Measurements from ENCODE around the gene SYT5.

Gene SYT5

GRCh38 chr19:55197528-55197927 lies 17.4 kb upstream of the SYT5 start:
- no peaks in the 10 kb centered on the region for H3K36me3 Mint-ChIP-seq (ENCODE audit: insufficient read depth)
- no peak for ATAC-seq (replicated peaks; ENCODE audit: extremely low read depth, poor library complexity, severe bottlenecking)
- peaks cover 55% of the 10 kb centered on the region for H3K27me3 Mint-ChIP-seq
- no peak overlapping the region for H3K4me3 Mint-ChIP-seq
- no peak overlapping the region for H3K27ac Mint-ChIP-seq (ENCODE audit: low read depth)
- no peak for DNase-seq (ENCODE audit: low spot score in 2 of 2)
- peaks cover 5% of the 10 kb centered on the region for H3K4me1 Mint-ChIP-seq
- H3K9me3 Mint-ChIP-seq = no peaks in the 10 kb centered on the region

- H3K27me3 Mint-ChIP-seq = peaks cover 53% of the 10 kb centered on the region
- no peaks in the 10 kb centered on the region for H3K36me3 Mint-ChIP-seq (ENCODE audit: insufficient read depth)
- no peak for ATAC-seq (replicated peaks; ENCODE audit: extremely low read depth, poor library complexity, severe bottlenecking)
- H3K9me3 Mint-ChIP-seq = no peaks in the 10 kb centered on the region
- H3K4me1 Mint-ChIP-seq = peaks cover 5% of the 10 kb centered on the region
- no peak for DNase-seq (ENCODE audit: low spot score in 2 of 2)
- no peak overlapping the region for H3K4me3 Mint-ChIP-seq
- H3K27ac Mint-ChIP-seq (ENCODE audit: low read depth) = no peak overlapping the region
These were observed 16.7 kb upstream of the SYT5 start for GRCh38 chr19:55196803-55197202.

DNA sequence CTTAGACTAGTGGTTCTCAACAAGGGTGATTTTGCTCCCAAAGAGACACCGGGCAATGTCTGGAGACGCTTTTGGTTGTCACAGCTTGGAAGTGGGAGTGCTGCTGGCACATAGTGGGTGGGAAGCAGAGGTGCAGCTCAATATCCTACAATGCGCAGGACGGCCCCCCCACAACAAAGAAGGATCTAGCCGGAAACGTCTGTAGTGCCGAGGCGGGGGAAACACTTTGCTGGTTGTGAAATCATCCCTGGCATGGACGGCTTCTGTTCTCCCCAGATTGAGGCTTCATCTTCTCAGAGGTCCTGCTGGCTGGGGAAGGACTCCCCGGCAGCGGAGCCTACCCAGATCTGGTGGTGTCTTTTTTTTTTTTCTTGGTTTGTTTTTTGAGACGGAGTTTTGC lies 13.4 kb upstream of the SYT5 start:
- ATAC-seq (replicated peaks; ENCODE audit: extremely low read depth, poor library complexity, severe bottlenecking) (no peak), DNase-seq (ENCODE audit: low spot score in 2 of 2) (no peak)
- Mint-ChIP-seq H3K36me3 (ENCODE audit: insufficient read depth) (no peaks in the 10 kb centered on the region), H3K4me3 (no peak overlapping the region), H3K27ac (ENCODE audit: low read depth) (no peak overlapping the region), H3K4me1 (peaks cover 10% of the 10 kb centered on the region), H3K9me3 (no peaks in the 10 kb centered on the region), H3K27me3 (peaks cover 44% of the 10 kb centered on the region)

- DNase-seq (ENCODE audit: low spot score in 2 of 2) = no peak
- H3K27me3 Mint-ChIP-seq = peaks cover 52% of the 10 kb centered on the region
- no peak overlapping the region for H3K4me3 Mint-ChIP-seq
These were observed 9.3 kb upstream of the SYT5 start for GRCh38 chr19:55189403-55189835.

GRCh38 chr19:55188625-55189024 lies 8.5 kb upstream of the SYT5 start:
- no peak overlapping the region for H3K27ac Mint-ChIP-seq (ENCODE audit: low read depth)
- peaks cover 10% of the 10 kb centered on the region for H3K4me1 Mint-ChIP-seq
- H3K36me3 Mint-ChIP-seq (ENCODE audit: insufficient read depth) = peaks cover 2% of the 10 kb centered on the region

More at GRCh38 chr19:55189403-55189835, 9.3 kb upstream of the SYT5 start:
- H3K36me3 Mint-ChIP-seq (ENCODE audit: insufficient read depth) = peaks cover 2% of the 10 kb centered on the region
- no peak for ATAC-seq (replicated peaks; ENCODE audit: extremely low read depth, poor library complexity, severe bottlenecking)
- no peaks in the 10 kb centered on the region for H3K9me3 Mint-ChIP-seq
- peaks cover 10% of the 10 kb centered on the region for H3K4me1 Mint-ChIP-seq
- H3K27ac Mint-ChIP-seq (ENCODE audit: low read depth) = no peak overlapping the region

DNA sequence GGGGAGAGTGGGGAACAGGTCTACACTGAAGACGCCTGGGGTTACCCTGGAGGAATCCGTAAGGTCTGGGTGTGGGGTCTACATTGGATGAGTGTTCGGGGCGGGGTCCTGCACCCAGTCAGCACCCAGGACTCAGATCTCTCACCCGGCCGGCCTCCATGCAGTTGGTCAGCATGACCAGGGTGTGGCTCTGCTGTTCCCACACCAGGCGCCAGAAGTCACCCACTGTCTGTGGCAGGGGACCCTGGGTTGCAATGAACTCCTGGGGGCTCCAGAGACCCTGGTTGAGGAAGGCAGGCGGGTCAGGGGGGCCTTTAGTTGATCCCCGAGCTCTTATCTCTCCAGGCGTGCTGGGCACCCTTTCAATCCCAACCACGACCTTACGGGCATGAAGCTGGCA lies 6.0 kb upstream of the SYT5 start:
- Mint-ChIP-seq H3K36me3 (ENCODE audit: insufficient read depth) (peaks cover 2% of the 10 kb centered on the region), H3K4me1 (peaks cover 10% of the 10 kb centered on the region), H3K9me3 (no peaks in the 10 kb centered on the region), H3K27ac (ENCODE audit: low read depth) (no peak overlapping the region), H3K27me3 (peaks cover 68% of the 10 kb centered on the region), H3K4me3 (no peak overlapping the region)
- no peak for ATAC-seq (replicated peaks; ENCODE audit: extremely low read depth, poor library complexity, severe bottlenecking)
- no peak for DNase-seq (ENCODE audit: low spot score in 2 of 2)

More at GRCh38 chr19:55188625-55189024, 8.5 kb upstream of the SYT5 start:
- no peak for DNase-seq (ENCODE audit: low spot score in 2 of 2)
- ATAC-seq (replicated peaks; ENCODE audit: extremely low read depth, poor library complexity, severe bottlenecking) = no peak
- H3K27me3 Mint-ChIP-seq = peaks cover 60% of the 10 kb centered on the region
- no peaks in the 10 kb centered on the region for H3K9me3 Mint-ChIP-seq
- no peak overlapping the region for H3K4me3 Mint-ChIP-seq

- peaks cover 22% of the 10 kb centered on the region for H3K4me1 Mint-ChIP-seq
- no peaks in the 10 kb centered on the region for H3K9me3 Mint-ChIP-seq
- ATAC-seq (replicated peaks; ENCODE audit: extremely low read depth, poor library complexity, severe bottlenecking) (no peak), DNase-seq (ENCODE audit: low spot score in 2 of 2) (no peak)
- peaks cover 92% of the 10 kb centered on the region for H3K27me3 Mint-ChIP-seq
- peaks cover 19% of the 10 kb centered on the region for H3K36me3 Mint-ChIP-seq (ENCODE audit: insufficient read depth)
- H3K4me3 Mint-ChIP-seq = no peak overlapping the region
- no peak overlapping the region for H3K27ac Mint-ChIP-seq (ENCODE audit: low read depth)
These were observed 1.7 kb upstream of the SYT5 start for GRCh38 chr19:55181740-55182139.

GRCh38 chr19:55178781-55179599 lies 1.1 kb downstream of the SYT5 start:
- peak; percentile 94 to 97 for DNase-seq (ENCODE audit: low spot score in 2 of 2)
- H3K4me3 Mint-ChIP-seq = peak overlapping the region; percentile 78
- peaks cover 23% of the 10 kb centered on the region for H3K4me1 Mint-ChIP-seq
- H3K36me3 Mint-ChIP-seq (ENCODE audit: insufficient read depth) = peaks cover 17% of the 10 kb centered on the region
- peaks cover 91% of the 10 kb centered on the region for H3K27me3 Mint-ChIP-seq
- ATAC-seq (replicated peaks; ENCODE audit: extremely low read depth, poor library complexity, severe bottlenecking) = peak; percentile 93
- peak overlapping the region; percentile 95 for H3K27ac Mint-ChIP-seq (ENCODE audit: low read depth)
- H3K9me3 Mint-ChIP-seq = no peaks in the 10 kb centered on the region

- Mint-ChIP-seq H3K4me3 (no peak overlapping the region), H3K27me3 (peaks cover 95% of the 10 kb centered on the region), H3K9me3 (no peaks in the 10 kb centered on the region), H3K4me1 (peaks cover 40% of the 10 kb centered on the region), H3K36me3 (ENCODE audit: insufficient read depth) (peaks cover 21% of the 10 kb centered on the region), H3K27ac (ENCODE audit: low read depth) (no peak overlapping the region)
- no peak for ATAC-seq (replicated peaks; ENCODE audit: extremely low read depth, poor library complexity, severe bottlenecking)
- no peak for DNase-seq (ENCODE audit: low spot score in 2 of 2)
These were observed 4.0 kb downstream of the SYT5 start for GRCh38 chr19:55176076-55176475.

- Mint-ChIP-seq H3K4me3 (no peak overlapping the region), H3K4me1 (peaks cover 40% of the 10 kb centered on the region), H3K27ac (ENCODE audit: low read depth) (no peak overlapping the region), H3K36me3 (ENCODE audit: insufficient read depth) (peaks cover 16% of the 10 kb centered on the region), H3K27me3 (peaks cover 95% of the 10 kb centered on the region), H3K9me3 (no peaks in the 10 kb centered on the region)
- no peak for DNase-seq (ENCODE audit: low spot score in 2 of 2)
- ATAC-seq (replicated peaks; ENCODE audit: extremely low read depth, poor library complexity, severe bottlenecking) = no peak
These were observed 4.8 kb downstream of the SYT5 start for GRCh38 chr19:55175117-55175867.

DNA sequence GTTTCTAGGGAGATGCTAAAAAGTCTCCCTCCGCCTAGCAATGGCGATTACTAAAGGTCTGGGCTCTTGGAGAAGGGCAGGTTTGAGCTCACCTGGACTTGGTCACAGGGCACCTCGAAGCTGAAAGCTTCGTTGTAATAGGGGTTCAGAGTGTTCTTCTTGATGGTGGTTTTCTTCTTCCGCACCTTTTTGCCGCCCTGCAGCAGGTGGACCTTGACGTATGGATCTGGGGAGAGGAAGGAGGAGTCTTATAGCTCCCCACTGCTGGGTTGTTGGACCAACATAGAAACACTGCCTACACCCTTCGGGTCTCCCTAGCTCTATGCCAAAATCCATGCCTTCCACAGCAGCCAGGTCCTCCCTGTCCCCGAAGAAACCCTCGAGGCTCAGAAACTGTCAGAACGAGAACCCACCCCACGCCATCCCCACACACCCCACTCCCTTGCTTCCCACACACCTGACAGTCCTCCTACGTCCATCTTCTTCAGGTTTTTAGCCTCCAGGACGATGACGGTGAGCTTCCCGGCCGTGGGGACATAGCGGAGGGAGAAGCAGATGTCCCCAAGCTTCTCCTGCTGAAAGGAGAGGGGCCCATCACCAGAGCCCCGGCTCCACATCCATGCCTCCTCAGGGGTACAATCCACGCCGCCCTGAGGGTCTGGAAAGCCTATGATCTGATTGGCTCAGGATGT lies 5.5 kb downstream of the SYT5 start:
- H3K4me1 Mint-ChIP-seq = peaks cover 34% of the 10 kb centered on the region
- no peak for ATAC-seq (replicated peaks; ENCODE audit: extremely low read depth, poor library complexity, severe bottlenecking)
- peaks cover 14% of the 10 kb centered on the region for H3K36me3 Mint-ChIP-seq (ENCODE audit: insufficient read depth)
- DNase-seq (ENCODE audit: low spot score in 2 of 2) = no peak
- peak overlapping the region; percentile 63 for H3K4me3 Mint-ChIP-seq
- no peaks in the 10 kb centered on the region for H3K9me3 Mint-ChIP-seq
- H3K27me3 Mint-ChIP-seq = peaks cover 95% of the 10 kb centered on the region
- no peak overlapping the region for H3K27ac Mint-ChIP-seq (ENCODE audit: low read depth)

- peaks cover 27% of the 10 kb centered on the region for H3K4me1 Mint-ChIP-seq
- peak overlapping the region; percentile 63 for H3K4me3 Mint-ChIP-seq
- H3K27ac Mint-ChIP-seq (ENCODE audit: low read depth) = no peak overlapping the region
- H3K36me3 Mint-ChIP-seq (ENCODE audit: insufficient read depth) = peaks cover 7% of the 10 kb centered on the region
- ATAC-seq (replicated peaks; ENCODE audit: extremely low read depth, poor library complexity, severe bottlenecking) (peak; percentile 35), DNase-seq (ENCODE audit: low spot score in 2 of 2) (no peak)
- H3K27me3 Mint-ChIP-seq = peaks cover 95% of the 10 kb centered on the region
- no peaks in the 10 kb centered on the region for H3K9me3 Mint-ChIP-seq
These were observed 6.2 kb downstream of the SYT5 start for GRCh38 chr19:55173714-55174409.

All from central memory CD8-positive, alpha-beta T cell (primary cell).